NCI-H2227 (cell line): ENCODE measurements around the gene GLI3.

Source experiments
- DNase-seq: peaks from one replicate; lab custom pipeline; 2025; ENCODE audit not compliant: unreplicated experiment; lab: John Stamatoyannopoulos, UW

Gene GLI3

DNA sequence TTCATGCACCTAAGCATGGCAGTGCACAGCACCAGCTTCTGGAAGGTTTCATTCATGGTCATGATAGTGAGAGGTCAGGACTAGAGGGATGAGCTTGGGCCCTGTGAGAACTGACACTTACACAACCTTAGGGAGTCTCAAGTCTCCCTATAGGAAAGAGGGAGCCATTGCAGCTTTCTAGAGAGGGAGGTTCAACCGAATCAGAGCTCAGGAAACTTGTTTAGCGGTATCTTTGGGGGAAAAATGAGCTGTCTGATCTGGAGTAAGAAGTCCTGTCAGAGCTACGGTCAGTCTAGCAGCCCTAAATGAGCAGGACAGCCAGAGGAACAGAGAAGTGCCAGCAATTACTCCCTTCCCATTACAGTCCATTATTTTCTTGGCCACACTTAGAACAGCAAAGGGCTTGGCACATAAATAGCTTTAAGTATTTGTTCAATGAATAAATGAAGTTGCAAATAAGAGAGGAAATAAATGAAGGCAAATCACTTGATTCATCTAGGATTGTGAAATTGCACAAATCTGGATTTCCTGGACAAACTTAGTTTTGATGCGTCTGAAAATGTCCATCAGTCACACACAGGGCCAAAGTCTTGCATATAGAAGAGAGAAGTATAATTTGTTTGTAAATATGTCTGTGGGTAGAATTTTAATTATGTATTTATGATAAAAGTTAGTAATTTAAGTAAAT lies 262.0 kb downstream of the GLI3 start:
- DNase-seq: no peak

DNA sequence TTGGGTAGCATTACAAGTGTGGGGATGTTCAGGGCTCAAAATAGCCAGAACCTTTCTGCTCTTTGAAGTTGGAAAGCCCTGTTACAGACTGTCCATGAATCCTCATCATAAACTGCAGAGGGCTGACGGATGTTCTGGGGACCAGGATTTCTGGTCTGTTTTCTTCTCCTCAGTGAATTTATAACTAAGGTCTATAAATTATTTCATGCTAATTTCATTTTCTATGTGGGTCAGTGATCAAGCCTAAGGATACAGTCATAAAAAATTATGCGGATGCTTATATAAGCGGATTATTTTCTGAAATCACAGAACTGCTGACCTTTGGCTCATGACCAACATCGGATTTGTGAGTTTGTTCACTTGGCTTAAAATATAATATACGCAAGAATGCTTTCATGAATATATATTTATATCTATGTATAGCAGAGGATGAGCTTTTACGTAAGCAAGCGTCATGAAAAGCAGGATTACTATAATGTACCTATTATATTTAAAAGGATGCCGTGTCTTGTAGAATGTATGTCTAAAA lies 263.7 kb downstream of the GLI3 start:
- no peak for DNase-seq

DNA sequence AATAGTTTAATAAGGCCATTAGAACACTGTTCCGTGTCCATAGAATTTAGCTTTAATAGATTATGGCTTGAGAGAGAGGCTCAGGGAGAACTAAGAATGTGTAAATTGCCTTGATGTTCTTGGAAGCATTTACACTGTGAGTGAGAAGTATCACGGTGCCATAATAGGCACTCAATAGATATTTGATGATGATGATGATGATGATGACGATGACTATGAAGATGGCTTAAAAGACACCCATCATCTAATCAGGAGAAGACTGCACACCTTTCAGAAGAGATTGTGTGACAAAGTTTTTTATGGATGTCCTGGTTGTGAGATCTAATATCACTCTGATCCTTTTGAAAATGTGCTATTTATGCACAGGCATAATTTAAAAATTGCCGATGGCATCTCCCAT lies 264.2 kb downstream of the GLI3 start:
- DNase-seq: no peak

DNA sequence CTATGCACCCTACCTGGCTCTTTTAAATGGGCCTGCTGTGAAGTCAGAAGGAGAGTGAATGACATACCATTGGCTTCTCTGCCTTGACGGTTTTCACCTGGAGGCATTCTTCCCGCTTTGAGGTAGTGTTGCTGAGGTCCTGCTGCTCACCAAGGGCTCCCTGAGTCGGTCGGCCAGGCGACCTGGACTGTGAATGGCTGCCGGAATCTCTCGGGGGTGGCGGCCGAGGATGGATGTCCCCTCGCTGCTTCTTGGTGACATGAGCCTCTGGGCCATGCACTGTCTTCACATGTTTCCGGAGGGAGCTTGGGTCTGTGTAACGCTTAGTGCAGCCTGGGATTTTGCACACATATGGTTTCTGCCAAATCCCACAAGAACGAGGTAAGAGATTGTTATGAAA lies 264.7 kb downstream of the GLI3 start:
- no peak for DNase-seq

DNA sequence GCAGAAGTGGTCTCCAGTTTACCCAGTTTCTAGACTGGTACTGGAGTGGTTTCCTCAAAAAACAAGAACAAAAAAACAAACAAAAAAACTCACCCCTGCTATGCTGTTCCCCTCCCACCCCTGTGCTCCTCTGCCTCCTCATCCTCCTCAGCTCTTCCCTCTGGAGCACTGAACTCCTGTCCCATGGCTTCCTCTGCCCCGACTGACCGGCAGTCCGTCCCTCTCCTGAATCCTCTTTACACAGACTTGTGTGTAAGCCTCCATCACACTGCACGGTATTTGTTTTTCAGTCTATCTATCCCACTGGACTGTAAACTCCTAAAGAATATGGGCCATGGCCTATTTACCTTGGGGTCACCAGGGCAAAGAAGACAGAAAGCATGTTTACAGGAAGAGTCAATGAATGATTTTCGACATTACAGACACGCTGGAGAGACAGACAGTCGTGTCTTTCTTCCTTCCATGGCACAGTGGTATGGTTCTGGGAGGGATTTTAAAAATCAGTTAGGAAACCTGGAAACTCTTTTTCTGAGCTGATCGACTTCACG lies 265.3 kb downstream of the GLI3 start:
- no peak for DNase-seq

DNA sequence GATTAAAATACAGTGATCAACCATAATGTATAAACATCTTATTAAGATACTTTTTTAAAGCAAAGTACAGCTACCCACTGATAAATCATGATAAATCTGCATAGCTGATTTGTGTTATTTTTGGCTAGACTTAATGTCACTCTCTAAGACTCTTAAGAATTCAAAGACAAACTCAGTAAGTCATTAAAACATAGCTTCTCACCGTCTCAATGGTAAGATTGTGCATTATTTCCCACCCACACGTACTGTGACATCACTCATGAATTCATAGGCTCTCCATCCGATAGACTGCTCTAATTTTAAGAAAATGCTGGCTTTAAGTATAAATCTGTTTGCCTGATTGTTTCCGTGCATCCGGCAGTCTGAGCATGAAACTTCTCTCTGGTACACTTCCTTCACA lies 266.1 kb downstream of the GLI3 start:
- no peak for DNase-seq

DNA sequence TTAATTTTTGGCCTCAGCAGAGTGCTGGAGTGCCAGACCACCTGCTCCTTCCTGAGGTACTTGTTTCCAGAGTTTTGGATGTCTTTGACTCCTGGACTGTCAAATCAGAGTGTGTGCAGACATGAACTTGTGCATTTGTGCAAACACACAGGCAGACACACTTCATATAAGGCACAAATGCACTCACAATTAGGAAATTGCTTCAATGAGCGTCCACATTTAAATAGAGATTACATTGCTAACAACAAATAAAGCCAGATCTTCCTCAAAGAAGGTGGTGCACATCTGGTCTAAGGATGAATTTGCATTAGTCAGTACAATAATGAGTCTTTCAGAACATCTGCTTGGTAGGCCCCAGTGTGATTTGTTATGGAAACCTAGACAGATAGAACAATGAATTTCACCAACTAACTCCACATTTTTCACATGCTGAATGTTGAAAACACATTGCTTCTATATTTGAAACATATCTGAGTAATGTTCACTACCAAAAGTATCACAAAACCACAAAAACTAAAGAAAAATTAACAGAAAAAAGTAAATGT lies 267.4 kb downstream of the GLI3 start:
- DNase-seq: no peak

DNA sequence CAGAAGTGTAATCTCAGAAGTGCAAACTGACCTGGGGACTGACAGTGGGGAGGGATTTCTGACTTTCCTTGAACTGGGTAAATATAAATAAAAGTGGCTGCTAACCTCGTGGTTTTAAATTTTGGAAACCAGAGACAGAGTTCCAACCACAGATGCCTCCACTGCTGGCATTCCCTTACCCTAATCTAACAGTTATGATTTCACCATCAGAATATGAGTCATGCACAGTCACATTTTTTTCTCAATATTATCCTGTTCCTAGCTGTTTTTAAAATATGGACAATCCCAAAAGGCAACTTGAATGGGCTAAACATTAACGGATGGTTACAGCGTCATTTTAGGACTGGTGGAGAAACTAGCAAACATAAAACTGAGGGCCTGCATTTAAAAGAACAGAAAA lies 269.9 kb downstream of the GLI3 start:
- DNase-seq: no peak

DNA sequence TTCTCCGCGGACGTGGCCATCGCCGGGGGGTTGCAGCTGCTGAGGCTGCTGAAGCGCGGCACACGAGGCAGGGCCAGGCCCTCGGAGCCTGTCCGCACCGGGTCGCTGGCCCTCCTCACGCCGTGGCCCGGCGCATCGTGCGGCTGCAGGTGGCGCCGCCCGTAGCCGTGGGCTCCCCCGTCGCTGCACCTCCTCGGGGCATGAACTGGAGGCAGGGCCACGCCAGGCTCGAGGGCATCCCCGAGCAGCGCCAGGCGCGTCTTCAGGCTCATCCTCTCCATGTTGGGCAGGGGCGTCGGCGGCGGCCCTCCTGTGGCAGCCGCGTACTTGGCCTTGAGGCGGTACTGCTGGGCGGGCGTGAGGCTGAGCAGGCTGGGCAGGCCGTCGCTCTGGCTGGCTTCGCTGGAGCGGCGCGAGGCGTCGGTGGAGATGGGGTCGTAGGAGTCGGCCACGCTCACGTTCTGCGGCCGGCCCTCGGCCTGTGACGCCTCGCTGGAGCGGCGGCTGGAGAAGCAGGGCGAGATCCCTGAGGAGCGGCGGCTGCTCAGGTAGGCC lies 271.0 kb downstream of the GLI3 start:
- DNase-seq: no peak

DNA sequence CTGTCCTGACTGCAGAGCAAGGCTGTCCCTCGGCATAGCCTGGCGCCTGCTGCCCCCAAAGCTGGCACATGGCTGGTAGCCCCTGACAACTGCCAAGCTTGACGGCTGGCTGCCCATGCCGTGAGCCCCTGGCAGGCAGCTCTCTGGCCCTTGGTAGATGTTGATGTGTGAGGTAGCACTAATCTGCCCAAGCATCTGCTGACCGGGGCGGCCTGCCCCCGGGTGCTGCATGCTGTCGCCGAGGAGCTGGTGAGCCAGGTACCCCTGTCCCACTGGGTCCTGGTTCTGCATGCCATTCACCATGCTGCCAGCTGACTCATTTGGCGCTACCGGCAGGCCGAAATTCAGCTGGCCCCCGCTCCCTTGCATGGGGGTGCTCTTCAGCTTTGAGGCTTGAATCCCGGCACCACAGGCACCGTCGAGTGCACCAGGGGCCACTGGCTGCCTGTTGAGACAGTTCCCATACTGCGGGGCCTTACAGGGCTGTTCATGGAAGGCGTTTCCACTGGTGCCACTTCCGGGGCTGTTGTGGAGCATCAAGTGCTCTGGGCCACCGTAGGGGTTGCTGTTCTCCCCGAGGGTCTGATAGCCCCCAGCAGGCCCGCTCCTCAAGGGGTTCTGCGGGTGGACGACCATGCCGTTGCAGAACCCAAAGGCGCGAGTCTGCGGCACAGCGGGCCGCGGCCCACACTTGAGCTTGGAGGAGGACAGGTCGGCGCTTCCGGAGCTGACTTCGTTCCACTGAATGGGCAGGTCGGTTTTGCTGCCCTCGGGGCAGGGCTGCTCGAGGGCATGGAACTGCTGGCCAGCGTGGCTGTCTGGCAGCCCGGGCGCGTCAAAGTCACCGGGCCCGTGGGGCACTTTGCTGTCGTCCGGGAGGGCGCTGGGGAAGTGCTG lies 271.9 kb downstream of the GLI3 start:
- DNase-seq: no peak

DNA sequence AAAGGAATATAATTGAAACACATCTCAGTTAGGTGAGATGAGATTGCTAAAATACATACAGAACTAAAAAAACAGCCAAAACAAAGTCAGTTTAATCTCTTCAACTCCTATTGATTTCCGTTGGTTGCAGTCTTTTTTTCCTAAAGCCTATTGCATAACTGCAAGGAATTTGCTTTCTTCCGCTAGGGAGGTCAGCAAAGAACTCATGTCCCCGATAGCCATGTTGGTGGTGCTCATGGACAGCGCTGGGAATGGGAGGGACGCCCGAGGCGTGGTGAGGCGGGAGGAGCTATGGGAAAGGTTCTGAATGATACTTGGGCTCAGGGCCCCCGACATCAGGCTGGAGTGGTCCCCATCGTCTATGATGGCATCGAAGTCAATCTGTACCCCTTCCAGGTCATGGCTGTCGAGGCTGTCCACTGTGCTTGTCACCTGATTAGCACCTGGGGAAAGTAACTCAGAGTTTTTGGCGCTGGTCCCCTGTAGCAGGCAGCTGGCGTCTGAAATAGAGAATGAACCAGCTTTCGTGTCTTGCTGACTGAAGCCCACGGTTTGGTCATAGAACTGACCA lies 272.7 kb downstream of the GLI3 start:
- DNase-seq: no peak

DNA sequence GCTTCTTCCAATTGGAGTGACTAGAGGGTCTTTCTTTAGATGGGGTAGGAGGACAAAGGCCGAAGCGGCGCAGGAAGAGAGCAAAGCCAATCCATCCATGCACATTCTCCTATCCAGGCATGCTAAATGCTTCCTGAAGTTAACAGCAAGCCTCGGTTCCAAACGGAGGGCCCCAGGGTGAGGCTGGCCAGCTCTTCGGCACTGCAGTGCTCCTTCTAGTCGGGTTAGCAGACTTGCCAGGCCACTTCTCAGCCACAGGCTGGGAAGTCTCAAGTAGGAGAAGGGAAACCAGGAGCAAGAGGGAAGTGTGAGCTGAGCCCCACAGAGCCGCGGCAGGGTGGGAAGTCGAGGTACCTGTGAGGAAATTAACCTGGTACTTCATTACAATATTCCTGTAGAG lies 280.3 kb downstream of the GLI3 start:
- no peak for DNase-seq

DNA sequence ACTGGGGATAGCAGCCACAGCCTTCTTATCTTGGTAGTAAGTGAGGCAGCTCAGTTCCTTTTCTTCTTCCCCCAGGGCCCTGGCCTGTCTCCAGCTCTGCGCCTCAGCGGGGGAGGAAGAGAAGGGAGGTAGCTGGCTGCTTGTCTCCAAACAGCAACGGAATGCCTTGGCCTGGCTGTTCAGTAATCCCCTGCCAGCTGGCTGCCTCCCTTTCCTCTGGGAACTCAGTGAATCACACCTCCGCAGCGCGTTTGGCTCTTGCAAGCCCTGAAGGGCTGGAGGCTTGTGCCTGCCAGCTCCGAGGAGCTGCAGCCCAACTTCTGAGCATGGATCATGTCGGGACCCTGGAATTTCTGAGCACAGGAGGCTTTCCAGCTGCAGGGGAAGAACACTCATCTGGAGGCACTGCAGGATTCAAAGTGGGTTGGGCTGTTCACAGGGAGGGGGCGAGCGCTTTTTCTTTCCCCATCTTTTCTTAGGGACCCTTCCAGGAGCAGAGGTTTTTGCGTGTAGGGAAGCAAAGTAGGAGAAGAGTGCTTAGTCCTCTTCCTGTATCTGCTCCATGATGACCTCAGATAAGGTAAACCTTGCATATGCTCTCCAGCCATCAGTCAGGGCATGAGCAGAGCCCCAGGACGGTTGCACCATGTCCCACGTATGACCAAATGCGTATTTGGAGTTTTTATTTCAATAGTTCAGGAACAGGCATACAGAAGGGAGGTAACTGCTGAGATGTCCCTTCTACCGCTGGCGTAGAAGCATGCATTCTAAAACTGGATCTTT lies 280.9 kb downstream of the GLI3 start:
- DNase-seq: no peak

DNA sequence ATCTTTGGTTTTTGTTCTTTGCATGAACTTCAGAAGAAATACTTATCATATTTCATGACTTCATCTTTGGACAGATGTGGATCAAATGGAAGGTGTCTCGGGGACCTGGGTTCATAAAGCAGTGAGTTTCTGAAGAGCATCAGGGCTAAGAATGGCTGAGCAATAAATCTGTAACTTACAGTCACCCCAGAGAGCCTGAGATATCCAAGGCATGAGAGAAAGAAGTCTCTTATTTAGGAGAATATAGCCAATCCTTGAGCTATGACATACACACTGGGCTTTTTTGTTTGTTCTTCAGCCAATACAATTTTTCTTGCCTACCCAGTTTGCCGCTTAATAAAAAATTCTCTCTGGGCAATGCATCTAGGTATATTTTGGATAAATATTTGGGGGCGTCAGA lies 281.6 kb downstream of the GLI3 start:
- DNase-seq: no peak

DNA sequence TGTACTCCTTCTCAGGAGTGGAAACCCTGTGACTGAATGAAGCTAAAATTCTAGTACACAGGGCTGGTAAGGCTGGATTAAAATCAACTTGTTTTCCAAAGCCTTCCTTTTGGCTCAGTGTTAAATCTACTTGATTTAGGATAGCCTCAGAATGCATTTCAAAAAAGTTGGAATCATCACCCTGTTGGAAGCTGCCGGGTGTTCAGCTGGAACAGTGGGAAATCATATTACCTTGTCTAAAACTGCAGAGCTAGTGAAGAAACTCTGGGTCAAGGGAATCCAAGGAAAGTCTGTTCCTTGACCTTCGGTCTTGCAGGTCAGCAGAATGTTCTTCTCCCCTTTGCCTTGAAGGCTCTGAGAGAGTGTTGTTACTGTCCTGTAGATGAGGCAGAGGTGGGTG lies 282.0 kb downstream of the GLI3 start:
- no peak for DNase-seq

DNA sequence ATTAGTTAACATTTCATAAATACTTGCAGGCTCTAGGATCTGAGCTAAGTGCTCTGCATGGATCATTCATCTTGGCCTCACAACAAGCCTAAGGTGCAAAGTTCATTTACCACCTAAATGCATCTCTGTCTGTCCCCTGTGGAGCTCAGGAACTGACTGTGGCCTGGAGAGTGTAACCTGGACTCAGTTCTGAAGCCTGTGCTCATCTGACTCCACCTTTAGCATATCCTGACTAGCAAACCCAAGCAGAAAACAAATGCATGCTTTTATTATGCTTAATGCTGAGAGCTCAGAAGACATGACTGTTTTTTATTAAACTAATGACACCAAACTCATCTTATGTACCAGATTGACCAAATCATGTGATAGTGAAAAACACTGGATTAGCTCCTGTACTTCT lies 288.5 kb downstream of the GLI3 start:
- no peak for DNase-seq

DNA sequence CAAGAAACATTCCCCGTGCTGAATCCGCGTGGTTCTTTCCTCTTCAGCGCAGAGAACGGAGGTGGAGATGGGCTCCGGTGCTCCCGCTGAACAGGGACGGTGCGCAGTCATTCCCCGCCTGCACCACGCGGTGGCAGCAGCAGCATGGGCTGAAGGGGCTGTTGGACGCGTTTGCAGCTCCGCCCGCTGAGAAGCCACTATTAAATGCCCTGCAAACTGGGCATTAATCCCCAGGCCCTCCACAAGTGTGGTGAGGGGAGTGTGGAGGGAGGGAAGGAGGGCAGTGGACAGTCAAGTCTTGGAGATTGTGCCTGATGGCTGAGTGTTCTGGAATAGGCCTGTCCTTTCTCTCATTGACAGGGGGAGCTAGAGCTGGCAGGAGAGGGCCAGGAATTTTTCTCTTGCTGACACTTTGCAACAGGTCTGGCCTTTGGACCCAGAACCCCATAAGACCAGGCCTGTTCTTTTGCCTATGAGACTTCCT lies 293.9 kb downstream of the GLI3 start:
- peak; percentile 37 for DNase-seq

DNA sequence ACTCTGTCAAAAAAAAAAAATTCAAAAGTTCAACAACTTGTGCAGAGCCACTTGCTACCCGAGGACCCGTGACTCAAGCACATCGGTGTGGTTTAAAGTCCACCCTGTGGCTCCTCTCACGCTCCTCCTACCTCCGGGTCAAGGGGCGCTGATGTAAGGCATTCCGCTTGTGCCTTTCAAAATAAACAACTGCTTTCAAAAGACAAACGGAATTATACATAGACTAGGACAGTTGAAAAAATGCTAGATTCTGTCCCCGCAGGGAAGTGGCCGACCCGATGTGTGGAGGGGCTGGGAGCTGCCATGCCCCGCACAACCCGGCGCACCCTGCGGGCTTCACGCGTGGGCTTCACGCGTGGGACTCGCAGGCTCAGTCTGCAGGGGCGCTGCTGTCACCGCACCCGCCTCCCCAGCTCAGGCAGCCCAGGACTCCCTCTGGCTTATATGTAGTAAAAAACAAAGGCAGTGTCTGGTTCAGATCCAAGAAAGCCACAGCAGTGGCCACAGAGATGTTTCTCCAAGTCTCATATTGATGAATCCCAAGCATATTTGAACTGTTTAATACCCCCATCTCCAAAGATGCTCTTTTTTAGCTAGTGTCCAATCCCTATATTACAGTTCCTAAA lies 294.4 kb downstream of the GLI3 start:
- no peak for DNase-seq

DNA sequence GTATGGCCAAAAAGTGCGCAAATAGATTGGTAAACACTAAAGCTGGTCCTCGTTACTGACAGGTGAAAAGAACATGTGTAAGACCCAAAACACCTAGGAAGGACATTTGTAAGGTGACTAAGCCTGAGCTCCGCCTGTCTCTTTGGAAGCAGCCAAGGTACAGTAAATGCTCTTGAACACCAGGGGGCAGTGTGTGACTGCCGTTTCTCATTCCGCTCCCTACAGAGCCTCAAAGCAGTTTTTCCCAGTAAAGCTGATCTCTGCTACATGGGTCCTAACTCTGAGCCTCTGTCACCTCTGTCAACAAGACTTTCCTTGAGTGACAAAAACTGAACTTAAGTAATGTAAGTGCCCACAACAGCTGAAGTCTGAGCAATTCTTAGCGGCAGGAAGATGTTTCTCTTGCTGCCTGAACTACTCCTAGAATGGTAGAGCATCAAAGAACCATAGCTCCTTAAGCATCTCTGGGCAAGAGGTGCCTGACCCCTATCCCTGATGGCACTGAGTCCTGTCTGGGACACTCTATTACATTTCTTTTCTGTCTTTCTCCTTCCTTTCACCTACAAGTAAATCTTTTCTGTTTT lies 296.2 kb downstream of the GLI3 start:
- peak; percentile 30 for DNase-seq
